ENCODE results near the gene RRM2. TPM values are rescaled to one million over a fixed set of nuclear protein-coding genes. Genes with fewer than 3 reads are reported as not detected.

The RRM2 gene
- total and polyA plus RNA-seq, 2 experiments from 2014 or later: 108 to 119 TPM

Small RNA genes lying within 50 kb of the gene (small RNA-seq; reads per million reads assigned to genes)
- gene RF00410 (ENCODE audit: low replicate concordance) (not detected), gene RF00568 (ENCODE audit: low replicate concordance) (not detected)

Other genes starting within 250 kb of the RRM2 start
- 2.5 and 4.2 TPM in 2 replicates for gene GRHL1, start 171.0 kb upstream of the RRM2 start, total RNA-seq (2014; rRNA removed; shearing (Covaris generic))
- 2.8 and 2.9 TPM in 2 replicates for gene GRHL1, start 171.0 kb upstream of the RRM2 start, polyA plus RNA-seq (2016; fragmentation: Nextera tagmentation; extraction: Ambion mirVana)
- gene KLF11, start 79.2 kb upstream of the RRM2 start, total RNA-seq (2014; rRNA removed; shearing (Covaris generic)): 5.1 and 5.6 TPM in 2 replicates
- 1.4 and 1.6 TPM in 2 replicates for gene KLF11, start 79.2 kb upstream of the RRM2 start, polyA plus RNA-seq (2016; fragmentation: Nextera tagmentation; extraction: Ambion mirVana)
- gene CYS1, start 42.3 kb upstream of the RRM2 start, total RNA-seq (2014; rRNA removed; shearing (Covaris generic)): 0.04 and 0.31 TPM in 2 replicates
- gene CYS1, start 42.3 kb upstream of the RRM2 start, polyA plus RNA-seq (2016; fragmentation: Nextera tagmentation; extraction: Ambion mirVana): 0.30 and 0.32 TPM in 2 replicates
- gene HPCAL1, start 180.2 kb downstream of the RRM2 start, total RNA-seq (2014; rRNA removed; shearing (Covaris generic)): 14.8 and 25.4 TPM in 2 replicates
- 8.3 and 9.7 TPM in 2 replicates for gene HPCAL1, start 180.2 kb downstream of the RRM2 start, polyA plus RNA-seq (2016; fragmentation: Nextera tagmentation; extraction: Ambion mirVana)